ENCODE results near the gene CDIPT. TPM values are rescaled to one million over a fixed set of nuclear protein-coding genes. Genes with fewer than 3 reads are reported as not detected.

Gene CDIPT
- total and polyA plus RNA-seq, 7 experiments from 2014 or later, result 36.5 to 127 (median 77.8) TPM

DNA sequence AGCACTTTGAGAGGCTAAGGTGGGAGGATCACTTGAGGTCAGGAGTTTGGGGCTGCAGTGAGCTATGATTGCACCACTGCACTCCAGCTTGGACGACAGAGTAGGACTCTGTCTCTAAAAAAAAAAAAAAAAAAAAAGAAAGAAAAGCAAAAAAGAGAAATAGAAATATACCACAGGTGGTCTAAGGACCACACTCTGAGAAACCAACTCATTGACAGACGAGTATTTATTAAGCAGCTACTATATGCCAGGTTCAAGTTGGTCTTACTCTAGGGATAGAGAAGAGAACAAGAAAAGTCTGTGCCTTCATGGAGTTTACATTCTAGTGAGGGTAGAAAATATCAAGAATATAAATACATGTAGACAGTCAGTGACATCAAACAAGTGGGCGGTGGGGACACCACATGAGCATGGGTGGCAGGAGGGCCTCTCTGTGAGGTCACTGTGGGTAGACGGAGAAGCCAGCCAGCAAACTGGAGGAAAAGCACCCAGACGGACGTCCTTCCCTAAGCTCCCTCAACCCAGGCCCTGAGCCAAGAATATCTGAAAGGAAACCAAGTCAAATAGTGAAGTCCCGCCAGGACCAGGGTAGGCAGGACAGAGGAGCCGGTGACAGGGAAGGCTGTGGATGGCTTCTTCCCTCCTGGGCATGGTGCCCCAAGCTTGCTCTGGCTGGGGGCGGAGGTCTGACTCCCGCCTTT, 4.7 kb downstream of the CDIPT start:
- peaks cover 12 to 31% (median 21%) of the 10 kb centered on the region in 7 donors for H3K4me1 Mint-ChIP-seq
- H3K9me3 Mint-ChIP-seq, result no peaks in the 10 kb centered on the region

DNA sequence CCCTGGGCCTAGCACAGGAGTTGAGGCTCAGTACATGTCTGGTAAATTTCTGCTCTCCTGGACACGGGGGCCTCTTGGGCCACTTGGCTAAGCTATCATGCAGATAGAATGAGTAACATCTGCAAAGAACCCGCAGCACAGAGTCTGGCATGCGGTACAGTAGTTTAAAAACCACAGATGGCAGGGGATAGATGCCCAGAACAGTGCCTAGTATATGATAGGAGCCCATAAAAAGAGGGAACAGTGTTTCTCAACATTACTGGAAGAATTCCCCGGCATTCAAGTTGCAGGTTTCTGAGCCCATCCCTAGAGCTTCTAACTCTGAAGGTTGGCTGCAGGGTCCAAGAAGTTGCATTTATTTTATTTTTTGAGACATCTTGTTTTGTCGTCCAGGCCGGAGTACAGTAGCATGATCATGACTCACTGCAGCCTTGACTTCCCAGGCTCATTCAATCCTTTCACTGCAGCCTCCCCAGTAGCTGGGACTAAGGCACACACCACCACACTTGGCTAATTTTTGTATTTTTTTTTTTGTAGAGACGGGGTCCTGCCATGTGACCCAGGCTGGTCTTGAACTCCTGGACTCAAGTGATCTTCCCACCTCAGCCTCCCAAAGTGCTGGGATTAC, 5.8 kb downstream of the CDIPT start:
- H3K27me3 ChIP-seq (ENCODE audit: control insufficient read depth in 2 of 2, insufficient read depth in 2 of 2, low read length in 2 of 2), result no peaks in the 10 kb centered on the region
- H3K4me3 ChIP-seq (ENCODE audit: low read length), result no peak overlapping the region
- Mint-ChIP-seq H3K27ac (peak overlapping the region in 2 of 9 donors; percentile 42 to 84), H3K4me3 (peak overlapping the region in 1 of 10 donors; percentile 29), H3K27me3 (no peaks in the 10 kb centered on the region), H3K4me1 (peaks cover 12 to 25% (median 15%) of the 10 kb centered on the region in 7 donors), H3K9me3 (no peaks in the 10 kb centered on the region), H3K36me3 (peaks cover 0 to 23% (median 5%) of the 10 kb centered on the region in 5 donors)
- intact Hi-C loops (cut with micrococcal nuclease), result no loop called here
- H3K27ac ChIP-seq (ENCODE audit: low read depth, low read length), result no peak overlapping the region
- ChIA-PET POLR2A (interaction anchor here (0.6 to 1.1 kb wide), 4 partner anchors 11 to 193 kb away, joined by 3 to 4 read pairs (median 4); no protein-coding TSS in a partner anchor), CTCF (interaction anchor here (0.7 to 1.1 kb wide), 4 partner anchors 36 to 162 kb away, joined by 3 to 6 read pairs (median 4); no protein-coding TSS in a partner anchor)
- H3K36me3 ChIP-seq (ENCODE audit: control insufficient read depth in 2 of 3, insufficient read depth in 3 of 3, low read length in 3 of 3), result peaks cover 0 to 36% (median 7%) of the 10 kb centered on the region in 3 experiments
- peaks cover 10 to 15% of the 10 kb centered on the region in 2 donors for H3K4me1 ChIP-seq (ENCODE audit: control insufficient read depth in 2 of 2, insufficient read depth in 2 of 2, low read length in 2 of 2)
- H3K9me3 ChIP-seq (ENCODE audit: control insufficient read depth in 2 of 3, low read length in 3 of 3), result no peaks in the 10 kb centered on the region
- no peak for ATAC-seq
- no peak for DNase-seq

More for the DNA sequence above, 4.7 kb downstream of the CDIPT start:
- Histone ChIP-seq H3K36me3 (ENCODE audit: control insufficient read depth in 2 of 3, insufficient read depth in 3 of 3, low read length in 3 of 3) (peaks cover 0 to 42% (median 7%) of the 10 kb centered on the region in 3 experiments), H3K4me3 (ENCODE audit: low read length) (no peak overlapping the region), H3K27ac (ENCODE audit: low read depth, low read length) (no peak overlapping the region), H3K27me3 (ENCODE audit: control insufficient read depth in 2 of 2, insufficient read depth in 2 of 2, low read length in 2 of 2) (no peaks in the 10 kb centered on the region), H3K9me3 (ENCODE audit: control insufficient read depth in 2 of 3, low read length in 3 of 3) (no peaks in the 10 kb centered on the region), H3K4me1 (ENCODE audit: control insufficient read depth in 2 of 2, insufficient read depth in 2 of 2, low read length in 2 of 2) (peaks cover 13 to 17% of the 10 kb centered on the region in 2 donors)
- DNase-seq (no peak), ATAC-seq (no peak)
- Mint-ChIP-seq H3K27me3 (no peaks in the 10 kb centered on the region), H3K27ac (peak overlapping the region in 1 of 9 donors; percentile 11), H3K36me3 (peaks cover 0 to 23% (median 5%) of the 10 kb centered on the region in 5 donors), H3K4me3 (no peak overlapping the region)
- intact Hi-C loops (cut with micrococcal nuclease), result no loop called here
- POLR2A ChIA-PET, result interaction anchor here (0.6 to 1.0 kb wide), 5 partner anchors 10 to 194 kb away, joined by 3 to 4 read pairs (median 3); no protein-coding TSS in a partner anchor
- CTCF ChIA-PET, result interaction anchor here (0.7 to 1.4 kb wide), 3 partner anchors 10 to 161 kb away, joined by 3 to 5 read pairs (median 3); no protein-coding TSS in a partner anchor

DNA sequence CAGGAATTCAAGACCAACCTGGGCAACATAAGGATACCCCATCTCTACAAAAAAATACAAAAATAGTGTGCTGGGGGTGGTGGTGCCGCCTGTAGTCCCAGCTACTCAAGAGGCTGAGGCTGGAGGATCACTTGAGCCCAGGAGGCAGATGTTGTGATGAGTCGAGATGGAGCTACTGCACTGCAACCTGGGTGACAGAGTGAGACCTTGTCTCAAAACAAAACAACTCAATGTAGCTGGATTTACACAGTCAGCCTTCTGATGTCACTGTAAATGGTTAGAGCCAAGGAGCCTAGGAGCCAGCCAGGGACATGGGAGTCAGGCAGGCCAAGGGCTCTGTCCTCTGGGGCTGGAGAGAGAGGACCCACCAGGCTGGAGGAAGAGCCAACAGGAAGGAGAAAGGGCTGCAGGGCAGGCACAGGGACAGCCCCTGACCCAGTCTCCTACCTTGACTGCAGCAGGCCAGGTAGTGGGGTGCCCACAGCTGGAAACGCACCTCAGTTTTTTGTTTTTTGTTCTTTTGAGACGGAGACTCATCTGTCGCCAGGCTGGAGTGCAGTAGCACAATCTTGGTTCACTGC, 8.4 kb downstream of the CDIPT start:
- Mint-ChIP-seq H3K9me3 (peaks cover 0 to 4% (median 0%) of the 10 kb centered on the region in 11 donors), H3K27ac (peak overlapping the region in 1 of 9 donors; percentile 34), H3K27me3 (no peaks in the 10 kb centered on the region), H3K36me3 (peaks cover 0 to 14% (median 5%) of the 10 kb centered on the region in 5 donors), H3K4me1 (peaks cover 0 to 12% (median 3%) of the 10 kb centered on the region in 7 donors), H3K4me3 (no peak overlapping the region)
- Histone ChIP-seq H3K9me3 (ENCODE audit: control insufficient read depth in 2 of 3, low read length in 3 of 3) (no peaks in the 10 kb centered on the region), H3K4me3 (ENCODE audit: low read length) (no peak overlapping the region), H3K4me1 (ENCODE audit: control insufficient read depth in 2 of 2, insufficient read depth in 2 of 2, low read length in 2 of 2) (no peaks in the 10 kb centered on the region), H3K27ac (ENCODE audit: low read depth, low read length) (no peak overlapping the region), H3K36me3 (ENCODE audit: control insufficient read depth in 2 of 3, insufficient read depth in 3 of 3, low read length in 3 of 3) (peaks cover 0 to 19% (median 0%) of the 10 kb centered on the region in 3 experiments), H3K27me3 (ENCODE audit: control insufficient read depth in 2 of 2, insufficient read depth in 2 of 2, low read length in 2 of 2) (no peaks in the 10 kb centered on the region)
- DNase-seq (no peak), ATAC-seq (no peak)
- intact Hi-C loops (cut with micrococcal nuclease), result no loop called here
- POLR2A ChIA-PET, result interaction anchor here (0.7 to 1.9 kb wide), 5 partner anchors 22 to 119 kb away, joined by 3 to 7 read pairs (median 5); partner anchors contain the start of gene TAOK2
- CTCF ChIA-PET, result no interaction called here

GRCh38 chr16:29852654-29853053, 10.4 kb downstream of the CDIPT start:
- CTCF ChIA-PET, result interaction anchor here (0.7 to 2.6 kb wide), 4 partner anchors 30 to 127 kb away, joined by 3 to 13 read pairs (median 4); no protein-coding TSS in a partner anchor
- Mint-ChIP-seq H3K36me3 (peaks cover 0 to 8% (median 0%) of the 10 kb centered on the region in 5 donors), H3K4me1 (peaks cover 7 to 13% (median 9%) of the 10 kb centered on the region in 7 donors), H3K27ac (no peak overlapping the region), H3K27me3 (no peaks in the 10 kb centered on the region), H3K4me3 (no peak overlapping the region), H3K9me3 (peaks cover 0 to 4% (median 0%) of the 10 kb centered on the region in 11 donors)
- intact Hi-C loops (cut with micrococcal nuclease), result no loop called here
- no peak overlapping the region for H3K27ac ChIP-seq (ENCODE audit: low read depth, low read length)
- no peaks in the 10 kb centered on the region for H3K9me3 ChIP-seq (ENCODE audit: control insufficient read depth in 2 of 3, low read length in 3 of 3)
- H3K4me3 ChIP-seq (ENCODE audit: low read length), result no peak overlapping the region
- H3K27me3 ChIP-seq (ENCODE audit: control insufficient read depth in 2 of 2, insufficient read depth in 2 of 2, low read length in 2 of 2), result no peaks in the 10 kb centered on the region
- DNase-seq (no peak), ATAC-seq (no peak)
- peaks cover 0 to 7% of the 10 kb centered on the region in 2 donors for H3K4me1 ChIP-seq (ENCODE audit: control insufficient read depth in 2 of 2, insufficient read depth in 2 of 2, low read length in 2 of 2)
- peaks cover 0 to 2% (median 0%) of the 10 kb centered on the region in 3 experiments for H3K36me3 ChIP-seq (ENCODE audit: control insufficient read depth in 2 of 3, insufficient read depth in 3 of 3, low read length in 3 of 3)
- POLR2A ChIA-PET, result interaction anchor here (0.6 to 1.9 kb wide), 7 partner anchors 9 to 616 kb away, joined by 3 to 7 read pairs (median 3); partner anchors contain the start of genes KIF22 and PAGR1

DNA sequence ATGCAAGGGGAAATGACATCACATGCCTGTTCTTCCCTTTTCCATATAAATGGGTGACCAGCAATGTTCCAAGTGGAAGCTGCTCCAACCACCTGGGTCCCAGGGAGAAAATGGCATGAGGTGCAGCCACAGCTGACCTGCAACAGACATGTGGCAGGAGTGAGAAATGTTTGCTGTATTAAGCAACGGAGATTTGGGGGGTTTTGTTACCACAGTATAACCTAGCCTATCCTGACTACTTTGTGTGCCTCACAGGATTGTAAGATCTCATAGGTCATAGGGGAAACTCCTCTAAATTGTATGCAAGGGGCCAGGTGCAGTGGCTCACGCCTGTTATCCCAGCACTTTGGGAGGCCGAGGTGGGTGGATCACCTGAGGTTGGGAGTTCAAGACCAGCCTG, 12.0 kb downstream of the CDIPT start:
- ATAC-seq, result no peak
- no peaks in the 10 kb centered on the region for H3K27me3 Mint-ChIP-seq
- Histone ChIP-seq H3K27ac (ENCODE audit: low read depth, low read length) (no peak overlapping the region), H3K4me1 (ENCODE audit: control insufficient read depth in 2 of 2, insufficient read depth in 2 of 2, low read length in 2 of 2) (peaks cover 0 to 7% of the 10 kb centered on the region in 2 donors), H3K36me3 (ENCODE audit: control insufficient read depth in 2 of 3, insufficient read depth in 3 of 3, low read length in 3 of 3) (peaks cover 0 to 19% (median 4%) of the 10 kb centered on the region in 3 experiments), H3K27me3 (ENCODE audit: control insufficient read depth in 2 of 2, insufficient read depth in 2 of 2, low read length in 2 of 2) (no peaks in the 10 kb centered on the region), H3K4me3 (ENCODE audit: low read length) (no peak overlapping the region), H3K9me3 (ENCODE audit: control insufficient read depth in 2 of 3, low read length in 3 of 3) (no peaks in the 10 kb centered on the region)
- CTCF ChIA-PET, result interaction anchor here (0.7 to 2.6 kb wide), 3 partner anchors 43 to 143 kb away, joined by 3 to 13 read pairs (median 3); no protein-coding TSS in a partner anchor
- H3K4me1 Mint-ChIP-seq, result peaks cover 8 to 17% (median 9%) of the 10 kb centered on the region in 7 donors
- POLR2A ChIA-PET, result interaction anchor here (0.6 to 1.5 kb wide), 4 partner anchors 13 to 210 kb away, joined by 3 to 4 read pairs (median 4); partner anchors contain the start of gene CDIPT
- H3K36me3 Mint-ChIP-seq, result peaks cover 0 to 12% (median 4%) of the 10 kb centered on the region in 5 donors
- peak overlapping the region in 4 of 9 donors; percentile 3 to 75 (median 28) for H3K27ac Mint-ChIP-seq
- H3K9me3 Mint-ChIP-seq, result peaks cover 0 to 4% (median 0%) of the 10 kb centered on the region in 11 donors
- no peak for DNase-seq
- H3K4me3 Mint-ChIP-seq, result no peak overlapping the region
- intact Hi-C loops (cut with micrococcal nuclease), result no loop called here

All from naive thymus-derived CD4-positive, alpha-beta T cell (primary cell).